ELF-1 (cell line): Measurements from ENCODE around the gene PER1.
A peak's percentile ranks its signal among the peaks of the same experiment; 100 is the strongest.

Experiments used
- DNase-seq: peaks from one replicate; pipeline ENCODE4 v3.0.0-alpha.2; 2016; ENCODE audit warnings: low read depth, low spot score

Gene PER1

GRCh38 chr17:8152112-8152775, at the start of gene PER1:
Gene PER1 (minus strand): TSS chr17:8152404. CDS start chr17:8150706, 1,698 bp downstream.
- DNase-seq: peak; percentile 95

DNA sequence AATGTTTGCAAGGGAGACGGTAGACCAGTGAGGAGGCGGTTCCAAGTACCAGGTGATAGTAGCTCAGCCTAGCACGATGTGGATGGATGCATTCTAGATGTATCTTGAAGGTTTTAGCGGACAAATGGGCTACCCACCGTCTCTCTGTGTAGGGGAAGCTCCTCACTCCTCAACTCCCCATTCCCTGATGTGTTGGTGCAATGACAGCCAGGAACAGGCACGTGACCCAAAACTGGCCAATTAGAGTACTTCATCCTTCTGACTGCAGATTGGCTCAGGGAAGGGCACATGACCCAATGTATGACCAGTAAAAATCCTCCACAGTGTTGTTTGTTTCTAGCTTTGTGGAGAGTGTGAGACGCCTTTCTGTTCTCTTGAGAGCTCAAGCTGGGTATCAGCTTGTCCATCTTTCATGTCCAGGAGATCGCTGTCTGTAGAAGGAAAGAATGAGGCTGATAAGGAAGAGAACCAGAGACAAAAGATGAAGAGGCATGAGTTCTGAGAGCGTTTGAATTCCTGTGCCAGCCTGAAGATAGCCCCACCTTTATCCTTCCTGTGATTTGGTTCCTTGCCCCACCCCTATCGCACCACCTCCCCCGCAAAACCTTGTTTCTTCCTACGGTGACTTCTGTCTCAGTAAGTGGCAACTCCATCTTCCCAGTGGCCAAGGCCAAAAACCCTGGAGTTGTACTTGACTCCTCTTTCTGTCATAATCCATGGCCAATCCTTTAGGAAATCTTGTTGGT, 40.0 kb upstream of the PER1 start:
- peak; percentile 94 for DNase-seq

GRCh38 chr17:8190506-8190905, 38.3 kb upstream of the PER1 start:
- DNase-seq: no peak

DNA sequence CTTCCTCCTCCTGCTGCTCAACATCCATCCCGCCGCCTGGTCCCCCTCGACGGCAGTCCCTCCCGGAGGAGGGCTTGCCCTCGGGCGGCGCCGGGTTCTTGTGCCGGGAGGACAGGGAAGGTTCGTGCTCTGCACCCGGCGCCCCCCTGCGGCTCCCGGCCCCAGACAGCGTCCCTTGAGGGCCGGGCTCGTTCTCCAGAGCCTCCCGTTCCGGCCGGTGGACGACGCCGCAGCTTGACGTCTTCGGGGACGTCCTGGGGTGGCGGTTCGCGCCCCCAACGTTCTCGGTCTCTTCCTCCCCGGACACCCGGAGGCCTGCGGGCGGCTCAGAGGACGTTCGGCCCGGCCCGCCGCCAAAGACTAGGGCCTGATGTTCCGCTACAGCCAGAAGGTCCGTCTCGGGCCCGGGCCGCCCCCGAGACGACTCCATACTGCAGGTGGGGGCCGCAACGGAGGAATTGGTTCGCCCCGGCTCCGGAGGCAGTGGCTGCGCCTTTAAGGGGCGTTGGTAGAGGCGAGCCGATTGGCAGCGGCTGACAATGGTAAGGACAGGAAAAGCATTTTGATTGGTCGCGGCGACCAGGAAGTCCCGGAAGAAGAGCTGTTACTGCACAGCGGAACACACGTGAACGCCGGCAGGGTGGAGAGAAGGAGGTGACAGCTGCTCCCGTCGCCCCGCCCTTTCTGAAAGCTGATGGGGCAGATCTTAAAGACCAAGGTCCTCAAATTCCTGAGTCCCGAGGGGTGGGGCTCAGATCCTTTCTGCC, 37.7 kb upstream of the PER1 start, which contains the start of gene BORCS6:
Gene BORCS6 (minus strand): TSS at position 470 of the 767 bp plus-strand sequence. CDS start 40 bp downstream, at position 430.
- peak; percentile 98 for DNase-seq

DNA sequence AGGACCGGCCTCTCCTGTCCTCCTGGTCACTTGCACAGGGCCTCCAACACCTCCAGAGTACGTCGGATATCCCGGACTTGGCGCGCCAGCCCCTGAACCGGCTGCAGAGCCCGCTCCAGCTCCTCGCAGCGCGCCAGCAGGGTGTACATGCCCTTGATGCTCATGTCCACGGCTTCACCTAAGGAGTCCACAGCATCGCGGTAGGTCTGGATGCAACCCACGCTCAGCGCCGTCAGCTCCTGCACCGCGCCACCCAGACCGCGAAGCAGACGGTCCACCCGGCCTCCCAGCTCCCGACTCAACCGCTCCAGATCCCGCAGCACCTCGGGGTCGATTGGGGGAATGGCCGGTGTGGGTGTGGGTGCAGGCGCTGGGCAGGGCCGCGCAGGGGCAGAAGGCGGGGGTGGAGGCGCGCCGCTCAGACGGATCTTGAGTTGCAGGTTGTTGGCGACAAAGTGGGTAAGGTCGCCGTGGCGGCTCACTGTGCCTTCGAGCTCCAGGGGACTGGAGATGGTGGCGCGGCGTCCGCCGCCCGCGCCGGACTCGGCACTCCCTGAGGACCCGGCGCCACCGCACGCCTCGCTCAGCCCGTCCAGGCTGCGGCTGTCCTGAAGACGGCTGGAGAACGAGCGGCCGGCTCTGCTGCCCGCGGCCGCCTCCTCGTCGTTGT, 37.0 kb upstream of the PER1 start:
- peak; percentile 35 for DNase-seq

GRCh38 chr17:8188263-8188839, 36.1 kb upstream of the PER1 start:
- DNase-seq: peak; percentile 61

GRCh38 chr17:8187517-8188262, 35.5 kb upstream of the PER1 start:
- DNase-seq: peak; percentile 99

GRCh38 chr17:8186787-8187516, 34.7 kb upstream of the PER1 start:
- DNase-seq: peak; percentile 99

DNA sequence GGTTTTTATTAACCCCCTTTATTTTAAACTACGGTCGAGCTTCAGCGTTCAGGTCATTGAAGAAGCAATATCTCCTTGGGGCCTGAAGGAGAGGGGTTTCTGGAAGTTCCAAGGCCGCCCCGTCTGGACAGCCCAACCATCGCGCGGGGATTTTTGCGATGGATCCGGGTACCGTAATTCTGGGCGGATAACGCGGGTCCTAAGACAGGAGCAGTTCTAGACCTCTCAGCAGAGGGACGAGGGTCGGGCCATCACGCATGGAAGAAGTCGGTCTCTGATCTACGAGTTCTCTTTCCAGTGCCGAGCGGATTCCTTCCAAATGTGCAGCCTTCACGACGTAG, 34.2 kb upstream of the PER1 start:
- DNase-seq: no peak

DNA sequence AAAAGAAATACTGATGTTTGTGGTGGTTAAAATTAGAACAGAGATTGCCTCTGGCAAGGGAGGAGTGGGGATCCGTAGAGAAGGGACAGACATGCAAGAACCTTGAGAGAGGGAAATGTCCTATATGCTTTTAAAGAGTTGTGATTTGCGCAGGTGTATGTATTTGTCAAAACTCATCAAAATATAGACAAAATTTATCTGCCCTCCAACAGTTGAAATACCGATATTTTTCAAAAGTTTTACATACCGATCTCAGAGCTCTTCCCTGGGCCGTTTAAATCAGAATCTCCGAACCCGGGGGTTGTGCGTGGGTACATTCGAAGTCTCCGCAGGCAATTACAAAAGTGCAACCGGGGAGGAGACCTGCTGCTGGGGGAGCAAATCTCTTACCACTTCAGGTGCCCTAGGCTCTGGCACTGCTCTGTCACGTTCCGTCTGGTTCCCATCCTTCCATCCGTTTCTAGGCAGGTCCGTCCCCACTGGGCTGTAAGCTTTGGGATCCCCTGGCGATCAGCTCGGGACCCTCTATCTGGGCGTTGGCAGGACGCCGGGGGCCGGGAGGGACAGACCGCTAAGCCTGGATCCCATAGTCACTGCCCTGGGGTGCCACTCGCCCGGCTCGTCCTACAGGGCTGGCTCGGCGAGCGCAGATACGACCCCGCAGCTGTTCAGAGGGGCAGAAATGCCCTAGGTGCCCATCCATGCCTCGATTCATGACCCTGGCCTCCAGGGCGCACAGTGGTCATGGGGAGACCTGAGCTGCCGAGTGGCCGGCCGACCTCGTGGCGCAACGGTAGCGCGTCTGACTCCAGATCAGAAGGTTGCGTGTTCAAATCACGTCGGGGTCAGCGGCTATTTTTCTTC, 33.6 kb upstream of the PER1 start:
- peak; percentile 95 for DNase-seq

GRCh38 chr17:8176998-8177731, 25.0 kb upstream of the PER1 start:
- DNase-seq: peak; percentile 61

DNA sequence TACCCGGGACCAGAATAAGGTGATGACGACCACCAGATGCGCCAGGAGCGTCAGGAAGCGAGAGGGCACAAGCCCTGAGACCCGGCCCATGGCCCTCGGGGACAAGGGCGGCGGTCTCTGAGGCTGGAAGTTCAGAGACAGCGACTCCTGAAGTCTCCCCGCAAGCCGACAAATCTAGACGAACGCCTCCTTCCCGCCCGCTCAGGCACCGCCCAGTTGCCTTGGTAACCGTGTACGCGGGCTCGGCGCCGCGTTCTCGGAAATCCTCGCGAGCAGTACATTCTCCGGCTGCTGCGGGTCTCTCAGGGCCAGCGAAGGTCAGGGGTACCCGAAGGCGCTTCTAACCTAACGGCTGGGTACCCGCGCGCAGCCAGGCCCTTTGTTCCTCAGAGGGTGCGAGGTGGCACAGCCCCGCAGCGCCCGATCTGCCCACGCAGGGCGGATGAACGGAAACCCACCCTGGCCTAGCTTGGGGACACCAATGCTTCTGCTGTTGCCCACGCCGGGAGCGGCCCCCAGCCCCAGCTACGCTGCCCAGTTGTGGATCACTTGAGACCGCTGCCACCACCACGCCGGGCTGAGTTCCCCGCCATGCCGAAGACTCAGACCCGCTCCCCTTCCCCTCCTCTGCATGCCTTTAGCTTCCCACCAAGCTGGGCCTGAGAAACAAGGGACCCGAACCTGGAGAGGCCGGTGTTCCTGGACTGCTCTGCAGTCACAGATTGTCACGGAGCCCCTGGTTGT, 24.2 kb upstream of the PER1 start, which contains the start of gene TMEM107:
Gene TMEM107 (minus strand): TSS at position 184 of the 744 bp plus-strand sequence. CDS start 94 bp downstream, at position 90.
- DNase-seq: peak; percentile 95

DNA sequence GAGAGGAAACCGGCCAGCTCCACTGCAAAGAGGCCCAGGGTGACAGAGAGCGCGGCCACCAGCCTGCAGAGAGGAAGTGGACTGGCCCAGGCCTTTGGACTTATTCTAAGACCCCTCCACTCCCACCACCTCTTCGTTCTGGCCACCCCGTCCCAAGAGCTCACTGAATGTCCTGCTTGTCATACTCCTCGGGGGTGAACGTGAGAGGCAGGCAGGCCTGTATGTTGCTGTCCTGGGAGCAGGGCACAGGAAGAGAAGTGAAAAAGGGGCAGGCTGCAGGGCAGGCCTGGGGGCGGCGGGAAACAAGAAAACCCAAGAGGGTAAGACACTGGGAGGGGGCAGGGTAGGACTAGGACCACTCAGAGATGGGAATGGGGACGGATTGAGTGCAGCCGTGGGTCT, 23.6 kb upstream of the PER1 start:
- DNase-seq: peak; percentile 33

DNA sequence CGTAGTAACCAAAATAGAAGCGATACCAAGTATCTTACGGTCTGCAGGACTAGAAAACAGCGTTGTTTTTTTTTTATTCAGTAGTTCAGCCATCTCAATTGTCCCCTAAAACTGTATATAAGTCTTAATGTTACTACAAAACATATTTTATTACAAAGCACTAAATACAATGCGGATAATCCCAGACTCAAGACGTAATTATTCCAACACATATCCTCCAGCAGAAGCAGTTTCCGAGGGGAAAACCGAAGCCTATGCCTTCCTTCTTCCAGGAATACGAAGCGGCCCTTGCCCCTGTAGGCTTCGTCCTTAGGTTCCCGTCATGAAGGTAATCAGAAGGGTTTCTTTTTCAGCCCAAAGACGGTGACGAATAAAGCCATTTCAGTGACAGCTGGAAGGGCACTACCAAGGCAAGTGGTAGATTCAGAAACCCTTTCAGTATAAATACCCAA, 21.7 kb upstream of the PER1 start:
- DNase-seq: no peak

GRCh38 chr17:8173056-8173870, 21.1 kb upstream of the PER1 start:
- DNase-seq: peak; percentile 93

GRCh38 chr17:8170186-8170585, 18.0 kb upstream of the PER1 start:
- DNase-seq: peak; percentile 46

DNA sequence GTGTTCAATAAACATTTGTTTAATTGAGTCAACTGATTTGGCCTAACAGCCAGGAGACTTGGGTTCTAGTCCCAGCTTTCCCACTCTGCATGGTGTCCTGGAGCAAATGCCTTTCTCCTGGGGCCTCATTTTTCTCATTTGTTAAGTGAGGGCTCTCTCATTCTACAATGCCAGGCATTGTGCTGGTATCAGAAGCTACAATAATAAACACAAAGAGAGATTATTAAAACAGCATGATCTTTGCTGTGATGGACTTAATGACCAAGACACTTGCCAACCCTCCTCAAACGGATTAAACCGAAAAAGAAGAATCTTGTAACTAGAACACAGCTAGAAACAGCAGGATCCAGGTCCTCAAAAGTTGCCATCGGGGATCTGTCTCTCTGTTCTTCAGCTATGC, 15.3 kb upstream of the PER1 start:
- DNase-seq: no peak
